ENCODE measurements around the gene UBA6.

Gene UBA6

GRCh38 chr4:67700738-67701516 is at the start of gene UBA6:
UBA6 (minus strand) TSS chr4:67701155; CDS start chr4:67701119, 36 bp downstream.
- DNase-seq (ENCODE audit: low spot score), result peak; percentile 96
- peak; percentile 25 for TF ChIP-seq CTCF (IDR thresholded peaks at IDR 0.05; ENCODE audit: extremely low read depth, missing control alignments)

- TF ChIP-seq CTCF (IDR thresholded peaks at IDR 0.05; ENCODE audit: extremely low read depth, missing control alignments), result no peak
These were observed 49.7 kb upstream of the UBA6 start for GRCh38 chr4:67750691-67751090.

GRCh38 chr4:67749286-67749685 is 48.3 kb upstream of the UBA6 start:
- no peak for TF ChIP-seq CTCF (IDR thresholded peaks at IDR 0.05; ENCODE audit: extremely low read depth, missing control alignments)
- no peak for DNase-seq (ENCODE audit: low spot score)

More at GRCh38 chr4:67750691-67751090, 49.7 kb upstream of the UBA6 start:
- DNase-seq (ENCODE audit: low spot score), result no peak

GRCh38 chr4:67746797-67747495 is 46.0 kb upstream of the UBA6 start:
- DNase-seq (ENCODE audit: low spot score), result peak; percentile 14
- TF ChIP-seq CTCF (IDR thresholded peaks at IDR 0.05; ENCODE audit: extremely low read depth, missing control alignments), result peak; percentile 17

- no peak for TF ChIP-seq CTCF (IDR thresholded peaks at IDR 0.05; ENCODE audit: extremely low read depth, missing control alignments)
- DNase-seq (ENCODE audit: low spot score), result no peak
These were observed 43.8 kb upstream of the UBA6 start for GRCh38 chr4:67744561-67745283.

GRCh38 chr4:67743194-67743593 is 42.2 kb upstream of the UBA6 start:
- no peak for TF ChIP-seq CTCF (IDR thresholded peaks at IDR 0.05; ENCODE audit: extremely low read depth, missing control alignments)

GRCh38 chr4:67736262-67736661 is 35.3 kb upstream of the UBA6 start:
- no peak for TF ChIP-seq CTCF (IDR thresholded peaks at IDR 0.05; ENCODE audit: extremely low read depth, missing control alignments)
- no peak for DNase-seq (ENCODE audit: low spot score)

More at GRCh38 chr4:67743194-67743593, 42.2 kb upstream of the UBA6 start:
- no peak for DNase-seq (ENCODE audit: low spot score)

Data from GM20000 (cell line).